ENCODE measurements around the gene NR2F2. TPM values are rescaled to one million over a fixed set of nuclear protein-coding genes. Genes with fewer than 3 reads are reported as not detected.

Gene NR2F2
- total RNA-seq, 1 donor = 14.5 TPM

DNA sequence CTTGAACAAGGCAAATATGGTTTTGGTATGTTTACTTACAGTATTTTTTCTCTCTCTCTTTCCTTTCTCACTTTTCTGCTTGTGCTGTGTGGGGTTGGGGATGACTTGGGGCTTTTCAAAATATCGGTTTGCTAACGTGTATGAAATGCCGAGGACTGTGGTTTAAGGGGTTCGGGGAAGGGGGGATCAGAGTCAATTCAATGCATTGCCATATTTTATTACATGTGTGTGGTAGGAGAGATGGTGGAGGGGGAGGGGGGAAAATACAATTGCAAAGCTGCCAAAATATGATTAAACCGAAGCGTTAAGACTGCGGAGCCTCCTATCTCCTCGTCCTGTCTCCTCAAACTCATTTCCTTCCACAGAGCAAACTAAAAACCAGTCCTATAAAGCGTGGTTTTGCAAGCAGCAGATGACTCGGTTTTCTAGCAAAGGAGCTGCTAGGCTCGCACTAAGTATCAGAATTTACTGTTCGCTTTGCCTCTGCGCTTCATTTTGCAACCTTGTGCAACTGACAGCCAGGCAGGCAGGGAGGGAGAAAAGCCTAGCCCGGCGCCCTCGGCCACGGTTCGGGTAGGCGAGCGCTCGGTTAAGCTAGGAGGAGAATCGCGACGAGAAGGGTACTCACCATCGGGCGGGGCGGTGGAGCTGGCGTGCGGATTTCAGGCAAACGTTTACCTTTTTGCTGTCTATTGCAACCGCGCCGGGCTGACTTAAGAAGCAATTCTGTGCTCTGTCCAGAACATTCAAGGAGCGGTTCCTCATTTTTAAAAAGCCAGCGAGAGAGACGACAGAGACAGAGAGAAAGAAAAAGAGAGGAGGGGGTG is 4.0 kb upstream of the NR2F2 start:
- Histone ChIP-seq H3K79me2 (ENCODE audit: insufficient read depth, low read length) (peaks cover 79% of the 10 kb centered on the region), H3K4me1 (ENCODE audit: insufficient read depth, low read length) (peaks cover 26% of the 10 kb centered on the region), H3K4me2 (ENCODE audit: insufficient read depth, low read length) (peak overlapping the region; percentile 93), H2AFZ (ENCODE audit: low read length) (peak overlapping the region; percentile 76), H3K36me3 (ENCODE audit: insufficient read depth, low read length) (no peaks in the 10 kb centered on the region), H3K4me3 (ENCODE audit: insufficient read depth, low read length) (peak overlapping the region; percentile 84), H3K9me3 (ENCODE audit: low read depth, low read length) (no peaks in the 10 kb centered on the region), H3K27me3 (ENCODE audit: insufficient read depth, low read length) (peaks cover 19% of the 10 kb centered on the region), H4K20me1 (ENCODE audit: insufficient read depth, low read length) (no peaks in the 10 kb centered on the region), H3K27ac (ENCODE audit: low read depth, low read length) (peak overlapping the region; percentile 88)
- peak; percentile 91 for DNase-seq (ENCODE audit: insufficient read length, low spot score, missing footprints)
- TF ChIP-seq, protein P1, sequence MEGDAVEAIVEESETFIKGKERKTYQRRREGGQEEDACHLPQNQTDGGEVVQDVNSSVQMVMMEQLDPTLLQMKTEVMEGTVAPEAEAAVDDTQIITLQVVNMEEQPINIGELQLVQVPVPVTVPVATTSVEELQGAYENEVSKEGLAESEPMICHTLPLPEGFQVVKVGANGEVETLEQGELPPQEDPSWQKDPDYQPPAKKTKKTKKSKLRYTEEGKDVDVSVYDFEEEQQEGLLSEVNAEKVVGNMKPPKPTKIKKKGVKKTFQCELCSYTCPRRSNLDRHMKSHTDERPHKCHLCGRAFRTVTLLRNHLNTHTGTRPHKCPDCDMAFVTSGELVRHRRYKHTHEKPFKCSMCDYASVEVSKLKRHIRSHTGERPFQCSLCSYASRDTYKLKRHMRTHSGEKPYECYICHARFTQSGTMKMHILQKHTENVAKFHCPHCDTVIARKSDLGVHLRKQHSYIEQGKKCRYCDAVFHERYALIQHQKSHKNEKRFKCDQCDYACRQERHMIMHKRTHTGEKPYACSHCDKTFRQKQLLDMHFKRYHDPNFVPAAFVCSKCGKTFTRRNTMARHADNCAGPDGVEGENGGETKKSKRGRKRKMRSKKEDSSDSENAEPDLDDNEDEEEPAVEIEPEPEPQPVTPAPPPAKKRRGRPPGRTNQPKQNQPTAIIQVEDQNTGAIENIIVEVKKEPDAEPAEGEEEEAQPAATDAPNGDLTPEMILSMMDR (IDR thresholded peaks at IDR 0.05; ENCODE audit: extremely low read depth, low read depth, low read length) = no peak

DNA sequence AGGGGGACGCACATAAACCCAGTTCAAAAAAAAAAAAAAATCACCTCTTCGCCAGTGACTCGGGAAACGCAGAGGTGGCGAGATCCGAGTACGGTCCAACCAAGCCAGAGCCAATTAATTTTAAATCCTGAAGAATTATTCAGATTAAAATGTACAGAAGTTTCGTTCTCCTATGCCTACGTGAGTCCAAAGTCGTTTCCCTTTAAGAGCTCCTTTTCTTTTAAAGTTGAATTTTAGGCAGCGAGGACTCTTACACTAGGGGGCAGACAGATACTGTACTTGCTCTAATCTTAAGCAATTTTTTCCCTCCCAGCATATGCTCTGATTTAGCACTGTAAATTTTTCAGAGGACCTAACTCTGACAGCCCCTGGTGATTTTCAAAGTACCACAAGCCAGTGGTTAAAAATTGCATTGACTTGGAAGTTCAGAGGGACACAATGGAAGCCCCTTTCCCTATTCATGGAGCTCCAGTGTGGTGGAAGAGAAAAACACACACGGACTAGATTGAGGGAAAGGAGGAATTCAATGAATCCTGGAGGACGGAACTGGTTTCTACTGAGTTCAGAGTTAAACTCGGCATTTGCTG is 3.3 kb upstream of the NR2F2 start:
- H3K27ac ChIP-seq (ENCODE audit: low read depth, low read length) = peak overlapping the region; percentile 88
- H3K9me3 ChIP-seq (ENCODE audit: low read depth, low read length) = no peaks in the 10 kb centered on the region
- H3K4me1 ChIP-seq (ENCODE audit: insufficient read depth, low read length) = peaks cover 26% of the 10 kb centered on the region
- DNase-seq (ENCODE audit: insufficient read length, low spot score, missing footprints) = peak; percentile 93
- H3K36me3 ChIP-seq (ENCODE audit: insufficient read depth, low read length) = no peaks in the 10 kb centered on the region
- H3K27me3 ChIP-seq (ENCODE audit: insufficient read depth, low read length) = peaks cover 17% of the 10 kb centered on the region
- TF ChIP-seq, protein P1 (IDR thresholded peaks at IDR 0.05; ENCODE audit: extremely low read depth, low read depth, low read length) = peak; percentile 86
- peaks cover under 1% of the 10 kb centered on the region for H4K20me1 ChIP-seq (ENCODE audit: insufficient read depth, low read length)
- peak overlapping the region; percentile 76 for H2AFZ ChIP-seq (ENCODE audit: low read length)
- H3K79me2 ChIP-seq (ENCODE audit: insufficient read depth, low read length) = peaks cover 86% of the 10 kb centered on the region
- H3K4me2 ChIP-seq (ENCODE audit: insufficient read depth, low read length) = peak overlapping the region; percentile 93
- H3K4me3 ChIP-seq (ENCODE audit: insufficient read depth, low read length) = peak overlapping the region; percentile 84

DNA sequence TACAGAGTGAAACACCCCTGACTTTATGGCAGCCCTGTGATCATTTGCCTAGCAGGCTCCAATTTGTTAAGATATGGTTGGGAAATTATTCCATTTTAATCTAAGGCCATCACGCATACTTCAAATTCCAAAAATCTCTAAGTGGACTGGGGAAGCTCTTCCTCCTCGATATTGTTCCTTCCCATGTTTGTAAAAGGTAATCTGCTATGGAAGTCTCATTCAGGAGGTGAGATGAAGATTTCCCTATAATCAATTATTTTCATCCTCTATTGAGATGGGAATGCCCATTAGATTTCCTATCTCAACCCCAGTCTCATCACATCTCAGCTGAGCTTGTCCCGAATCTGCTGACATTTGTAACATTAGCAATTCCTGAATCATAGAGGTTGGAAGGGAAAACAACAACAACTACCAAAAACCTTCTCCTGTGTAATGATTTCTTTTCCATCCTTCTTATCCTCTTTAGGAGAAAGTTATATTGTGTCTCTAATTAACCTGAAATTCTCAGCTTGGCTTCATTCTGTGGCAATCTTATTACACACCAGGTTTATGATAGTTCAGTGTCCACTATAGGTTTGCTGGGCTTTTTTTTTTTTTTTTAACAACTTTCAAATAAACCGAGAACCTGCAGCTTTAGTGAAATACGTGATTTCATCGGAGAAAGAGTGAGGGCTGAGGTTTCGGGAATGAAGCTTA is 2.2 kb upstream of the NR2F2 start:
- Histone ChIP-seq H3K4me2 (ENCODE audit: insufficient read depth, low read length) (peak overlapping the region; percentile 93), H2AFZ (ENCODE audit: low read length) (no peak overlapping the region), H3K27ac (ENCODE audit: low read depth, low read length) (peak overlapping the region; percentile 88), H3K27me3 (ENCODE audit: insufficient read depth, low read length) (peaks cover 9% of the 10 kb centered on the region), H4K20me1 (ENCODE audit: insufficient read depth, low read length) (peaks cover 5% of the 10 kb centered on the region), H3K9me3 (ENCODE audit: low read depth, low read length) (no peaks in the 10 kb centered on the region), H3K4me1 (ENCODE audit: insufficient read depth, low read length) (peaks cover 26% of the 10 kb centered on the region), H3K4me3 (ENCODE audit: insufficient read depth, low read length) (peak overlapping the region; percentile 84), H3K79me2 (ENCODE audit: insufficient read depth, low read length) (peaks cover 90% of the 10 kb centered on the region), H3K36me3 (ENCODE audit: insufficient read depth, low read length) (no peaks in the 10 kb centered on the region)
- peak; percentile 80 for DNase-seq (ENCODE audit: insufficient read length, low spot score, missing footprints)
- TF ChIP-seq, protein P1 (IDR thresholded peaks at IDR 0.05; ENCODE audit: extremely low read depth, low read depth, low read length) = no peak

DNA sequence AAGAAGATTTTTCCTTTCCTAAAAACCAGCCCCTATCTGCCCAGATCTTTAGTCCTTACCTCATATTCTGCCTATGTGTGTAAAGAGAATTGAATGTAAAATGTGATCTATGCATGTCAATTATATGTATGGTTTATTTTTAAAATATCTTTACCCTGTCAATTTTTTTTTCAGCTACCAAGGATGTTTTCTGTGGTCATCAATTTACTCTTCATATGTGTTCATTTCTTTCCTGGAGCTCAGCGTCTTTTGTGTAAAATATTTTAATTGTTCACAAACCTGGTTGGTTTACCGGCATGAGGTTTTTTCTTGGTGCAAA is 1.7 kb upstream of the NR2F2 start:
- Histone ChIP-seq H3K4me2 (ENCODE audit: insufficient read depth, low read length) (peak overlapping the region; percentile 93), H3K27me3 (ENCODE audit: insufficient read depth, low read length) (peaks cover 4% of the 10 kb centered on the region), H3K79me2 (ENCODE audit: insufficient read depth, low read length) (peaks cover 90% of the 10 kb centered on the region), H4K20me1 (ENCODE audit: insufficient read depth, low read length) (peaks cover 5% of the 10 kb centered on the region), H3K27ac (ENCODE audit: low read depth, low read length) (peak overlapping the region; percentile 88), H3K9me3 (ENCODE audit: low read depth, low read length) (no peaks in the 10 kb centered on the region), H3K36me3 (ENCODE audit: insufficient read depth, low read length) (no peaks in the 10 kb centered on the region), H3K4me3 (ENCODE audit: insufficient read depth, low read length) (no peak overlapping the region), H3K4me1 (ENCODE audit: insufficient read depth, low read length) (peaks cover 26% of the 10 kb centered on the region), H2AFZ (ENCODE audit: low read length) (no peak overlapping the region)
- no peak for DNase-seq (ENCODE audit: insufficient read length, low spot score, missing footprints)
- TF ChIP-seq, protein P1 (IDR thresholded peaks at IDR 0.05; ENCODE audit: extremely low read depth, low read depth, low read length) = no peak
